GM12874 (cell line): ENCODE results near the gene TSPOAP1.

Experiments
- CTCF ChIP-seq: IDR thresholded peaks from 2 replicates; pipeline ENCODE4 v1.5.1; 2011; ENCODE audit warnings: low read depth, mild to moderate bottlenecking, control low read depth, low read length, moderate library complexity; ENCODE audit not compliant: insufficient read depth

TSPOAP1 gene

DNA sequence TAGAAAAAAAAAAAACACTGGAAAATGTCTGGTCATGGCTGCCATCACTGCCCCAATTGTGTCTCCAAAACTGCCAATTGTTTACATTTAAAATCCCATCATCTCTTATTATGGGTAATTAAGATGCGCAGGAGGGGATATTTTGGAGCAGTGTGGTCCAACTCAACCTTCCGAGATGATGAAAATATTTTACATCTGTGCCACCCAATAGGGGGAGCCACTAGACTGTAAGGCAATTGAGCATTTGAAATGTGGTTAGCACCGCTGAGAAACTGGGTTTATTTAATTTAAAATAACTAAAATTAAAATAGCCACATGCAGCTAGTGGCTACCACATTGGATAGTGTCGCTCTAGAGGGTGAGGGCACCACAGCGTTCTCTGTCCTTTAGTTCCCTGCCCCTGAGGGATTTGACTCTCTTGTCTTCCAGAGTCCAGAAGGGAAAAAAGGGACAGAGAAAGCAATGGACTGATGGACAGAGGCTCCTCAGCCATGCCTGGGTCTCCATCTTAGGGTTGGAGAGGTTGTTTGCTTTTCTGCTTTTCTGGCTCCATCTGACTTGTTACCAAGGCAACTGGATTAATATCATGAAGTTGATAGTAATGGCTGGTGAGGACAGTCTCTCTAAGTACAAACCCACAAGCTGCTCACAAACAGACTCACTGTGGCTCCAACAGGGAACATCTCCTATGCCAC, 51.3 kb downstream of the TSPOAP1 start:
- TF ChIP-seq CTCF = peak; percentile 44; the same call in 1 of the 2 replicates

GRCh38 chr17:58276423-58276822, 52.2 kb downstream of the TSPOAP1 start:
- TF ChIP-seq CTCF = no peak

GRCh38 chr17:58275417-58275816, 53.2 kb downstream of the TSPOAP1 start:
- TF ChIP-seq CTCF = no peak

DNA sequence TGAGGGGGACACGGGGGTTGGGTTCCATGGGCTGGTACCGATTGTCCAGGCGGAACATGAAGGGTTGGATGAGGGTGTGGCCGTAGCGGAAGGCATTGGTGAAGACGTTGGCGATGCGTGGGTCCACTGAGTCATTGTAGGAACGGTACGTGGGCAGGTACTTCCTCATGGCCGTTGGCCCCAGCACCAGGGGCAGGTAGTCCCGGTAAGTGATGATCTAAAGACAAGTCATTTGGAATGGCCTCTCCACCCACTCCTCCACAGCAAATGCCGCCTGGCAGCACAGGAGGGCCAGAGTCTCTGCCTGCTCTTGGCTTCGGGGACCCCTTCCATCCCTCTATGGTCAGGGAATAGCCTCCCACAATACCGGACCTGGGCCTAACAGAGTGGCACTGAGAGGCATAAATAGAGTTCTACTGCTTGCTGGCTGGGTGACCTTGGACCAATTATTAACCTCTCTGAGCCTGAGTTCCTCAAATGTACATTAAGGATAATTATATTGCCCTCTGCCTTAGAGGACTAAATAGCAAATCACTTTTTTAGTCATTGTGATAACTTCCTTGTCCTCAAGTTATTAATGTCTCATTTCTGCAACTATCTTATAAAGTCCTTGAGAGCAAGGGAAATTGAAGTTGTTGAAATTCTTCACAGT, 55.0 kb downstream of the TSPOAP1 start:
- no peak for TF ChIP-seq CTCF

GRCh38 chr17:58272367-58273280, 56.0 kb downstream of the TSPOAP1 start:
- no peak for TF ChIP-seq CTCF

- TF ChIP-seq CTCF = no peak
Measured at GRCh38 chr17:58271216-58271931, 57.2 kb downstream of the TSPOAP1 start.
